ENCODE measurements around the gene ELOVL2. TPM values are rescaled to one million over a fixed set of nuclear protein-coding genes. Genes with fewer than 3 reads are reported as not detected.
"Not testable (repeated sequence)": the region's sequence is repeated elsewhere in the genome, so short reads cannot be mapped to it uniquely, and the experiment has no call there.

Gene ELOVL2
- total and polyA plus RNA-seq, 8 donors = 0.23 to 1.8 TPM; not detected in 6

DNA sequence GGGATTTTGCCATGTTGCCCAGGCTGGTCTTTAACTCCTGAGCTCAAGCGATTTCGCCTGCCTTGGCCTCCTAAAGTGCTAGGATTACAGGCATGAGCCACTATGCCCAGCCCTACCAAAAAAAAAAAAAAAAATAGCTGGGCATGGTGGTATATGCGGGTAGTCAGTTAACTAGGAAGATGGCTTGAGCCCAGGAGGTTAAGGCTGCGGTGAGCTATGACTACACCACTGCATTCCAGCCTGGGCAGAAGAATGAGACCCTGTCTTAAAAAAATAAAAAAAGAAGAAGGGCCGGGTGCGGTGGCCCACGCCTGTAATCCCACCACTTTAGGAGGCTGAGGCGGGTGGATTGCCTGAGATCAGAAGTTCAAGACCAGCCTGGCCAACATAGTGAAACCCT is 50.2 kb downstream of the ELOVL2 start:
- Histone ChIP-seq H3K27me3 (no peaks in the 10 kb centered on the region), H3K4me1 (no peaks in the 10 kb centered on the region), H3K27ac (no peak overlapping the region), H3K9me3 (no peaks in the 10 kb centered on the region), H3K4me3 (no peak overlapping the region), H3K36me3 (no peaks in the 10 kb centered on the region)
- intact Hi-C loops (cut with DNase I; ENCODE audit: low total_unique reads) = no loop called here
- 94 to 98% (median 95%) methylated on average over 8 of the region's 8 CpGs for WGBS, 5 donors
- no peak for DNase-seq
- TF ChIP-seq EP300 (IDR thresholded peaks at IDR 0.05) = no peak
- TF ChIP-seq, protein P1, sequence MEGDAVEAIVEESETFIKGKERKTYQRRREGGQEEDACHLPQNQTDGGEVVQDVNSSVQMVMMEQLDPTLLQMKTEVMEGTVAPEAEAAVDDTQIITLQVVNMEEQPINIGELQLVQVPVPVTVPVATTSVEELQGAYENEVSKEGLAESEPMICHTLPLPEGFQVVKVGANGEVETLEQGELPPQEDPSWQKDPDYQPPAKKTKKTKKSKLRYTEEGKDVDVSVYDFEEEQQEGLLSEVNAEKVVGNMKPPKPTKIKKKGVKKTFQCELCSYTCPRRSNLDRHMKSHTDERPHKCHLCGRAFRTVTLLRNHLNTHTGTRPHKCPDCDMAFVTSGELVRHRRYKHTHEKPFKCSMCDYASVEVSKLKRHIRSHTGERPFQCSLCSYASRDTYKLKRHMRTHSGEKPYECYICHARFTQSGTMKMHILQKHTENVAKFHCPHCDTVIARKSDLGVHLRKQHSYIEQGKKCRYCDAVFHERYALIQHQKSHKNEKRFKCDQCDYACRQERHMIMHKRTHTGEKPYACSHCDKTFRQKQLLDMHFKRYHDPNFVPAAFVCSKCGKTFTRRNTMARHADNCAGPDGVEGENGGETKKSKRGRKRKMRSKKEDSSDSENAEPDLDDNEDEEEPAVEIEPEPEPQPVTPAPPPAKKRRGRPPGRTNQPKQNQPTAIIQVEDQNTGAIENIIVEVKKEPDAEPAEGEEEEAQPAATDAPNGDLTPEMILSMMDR (IDR thresholded peaks at IDR 0.05) = no peak
- no peak for TF ChIP-seq POLR2AphosphoS5 (IDR thresholded peaks at IDR 0.05)
- TF ChIP-seq POLR2A (IDR thresholded peaks at IDR 0.05) = no peak

DNA sequence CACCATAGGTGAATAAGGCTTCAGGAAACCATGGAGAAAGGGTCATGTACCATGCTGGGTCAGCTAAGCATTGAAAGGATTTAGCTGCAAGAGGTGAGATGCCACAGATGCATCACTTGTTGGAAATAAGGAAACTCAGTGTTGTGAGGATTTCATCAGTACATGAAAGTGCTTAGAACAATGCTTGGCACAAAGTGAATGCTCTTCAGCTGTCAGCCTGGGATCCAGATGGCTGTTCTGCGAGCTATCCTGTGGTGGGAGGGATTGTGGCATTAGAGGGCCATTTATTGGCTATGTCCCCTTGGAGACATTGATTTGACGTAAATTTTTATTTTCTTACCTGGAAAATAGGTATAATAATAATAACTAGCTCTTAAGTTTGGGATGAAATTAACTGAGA is 53.0 kb downstream of the ELOVL2 start:
- no peak for TF ChIP-seq EP300 (IDR thresholded peaks at IDR 0.05)
- WGBS, 5 donors = 48 to 71% (median 59%) methylated on average over 2 of the region's 2 CpGs
- DNase-seq = no peak
- Histone ChIP-seq H3K36me3 (no peaks in the 10 kb centered on the region), H3K9me3 (no peaks in the 10 kb centered on the region), H3K27me3 (no peaks in the 10 kb centered on the region), H3K4me3 (no peak overlapping the region), H3K27ac (no peak overlapping the region), H3K4me1 (no peaks in the 10 kb centered on the region)
- intact Hi-C loops (cut with DNase I; ENCODE audit: low total_unique reads) = no loop called here

DNA sequence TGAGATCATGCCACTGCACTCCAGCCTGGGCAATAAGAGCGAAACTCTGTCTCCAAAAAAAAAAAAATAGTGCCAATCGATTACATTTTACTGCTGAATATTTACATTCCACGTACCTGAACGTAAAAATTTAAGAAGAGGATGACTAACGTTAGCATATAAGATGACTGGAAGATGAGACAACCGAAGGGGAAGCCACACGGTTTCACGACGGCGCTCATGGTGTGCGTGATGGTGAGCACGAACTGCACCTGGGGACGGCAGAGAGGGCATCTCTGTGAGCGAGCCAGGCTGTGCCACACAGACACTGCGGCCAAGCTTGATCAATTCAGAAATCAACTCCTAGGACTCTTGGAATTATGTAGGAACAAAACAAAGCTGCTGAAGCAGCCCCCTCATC is 54.5 kb downstream of the ELOVL2 start:
- no peak for DNase-seq
- 90 to 95% (median 93%) methylated on average over 15 of the region's 15 CpGs for WGBS, 5 donors
- no peaks in the 10 kb centered on the region for H3K36me3 ChIP-seq

DNA sequence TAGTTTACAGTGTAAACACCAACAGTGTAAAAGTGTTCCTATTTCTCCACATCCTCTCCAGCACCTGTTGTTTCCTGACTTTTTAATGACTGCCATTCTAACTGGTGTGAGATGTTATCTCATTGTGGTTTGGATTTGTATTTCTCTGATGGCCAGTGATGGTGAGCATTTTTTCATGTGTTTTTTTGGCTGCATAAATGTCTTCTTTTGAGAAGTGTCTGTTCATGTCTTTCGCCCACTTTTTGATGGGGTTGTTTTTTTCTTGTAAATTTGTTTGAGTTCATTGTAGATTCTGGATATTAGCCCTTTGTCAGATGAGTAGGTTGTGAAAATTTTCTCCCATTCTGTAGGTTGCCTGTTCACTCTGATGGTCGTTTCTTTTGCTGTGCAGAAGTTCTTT is 59.1 kb downstream of the ELOVL2 start:
- H3K9me3 ChIP-seq; H3K4me1 ChIP-seq; H3K27me3 ChIP-seq; H3K4me3 ChIP-seq; DNase-seq; H3K36me3 ChIP-seq; H3K27ac ChIP-seq; intact Hi-C loops (cut with DNase I; ENCODE audit: low total_unique reads): not testable (repeated sequence)
- 54 to 85% (median 68%) methylated on average over 1 to 2 of the region's 2 CpGs for WGBS, 5 donors

More for the DNA sequence above, 54.5 kb downstream of the ELOVL2 start:
- TF ChIP-seq EP300 (IDR thresholded peaks at IDR 0.05) (no peak), POLR2A (IDR thresholded peaks at IDR 0.05) (no peak), POLR2AphosphoS5 (IDR thresholded peaks at IDR 0.05) (no peak)
- TF ChIP-seq, protein P1 (IDR thresholded peaks at IDR 0.05) = no peak
- H3K4me3 ChIP-seq = no peak overlapping the region
- H3K27ac ChIP-seq = no peak overlapping the region
- no peaks in the 10 kb centered on the region for H3K4me1 ChIP-seq
- no peaks in the 10 kb centered on the region for H3K27me3 ChIP-seq
- no peaks in the 10 kb centered on the region for H3K9me3 ChIP-seq
- intact Hi-C loops (cut with DNase I; ENCODE audit: low total_unique reads) = no loop called here

DNA sequence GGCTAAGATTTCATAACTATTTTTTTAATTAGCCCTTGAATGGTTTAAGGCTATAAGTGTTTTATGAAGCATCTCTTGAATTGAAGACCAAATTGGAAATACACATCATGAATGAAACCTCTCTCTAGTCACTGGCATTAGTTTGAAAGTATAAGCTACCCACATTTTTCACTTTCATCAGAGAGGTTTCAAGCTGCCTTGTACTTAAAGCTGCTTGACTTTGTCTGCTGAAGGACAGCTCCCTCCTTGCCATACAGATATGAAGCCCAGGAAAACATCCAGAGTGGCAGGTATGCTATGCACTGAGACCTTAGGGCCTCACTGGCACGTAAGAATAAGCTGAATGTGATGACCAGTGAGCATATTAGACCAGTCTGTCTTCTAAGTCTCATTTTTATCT is 62.7 kb downstream of the ELOVL2 start:
- Histone ChIP-seq H3K36me3 (no peaks in the 10 kb centered on the region), H3K4me1 (no peaks in the 10 kb centered on the region), H3K4me3 (no peak overlapping the region), H3K27me3 (no peaks in the 10 kb centered on the region), H3K9me3 (no peaks in the 10 kb centered on the region), H3K27ac (no peak overlapping the region)
- intact Hi-C loops (cut with DNase I; ENCODE audit: low total_unique reads) = no loop called here
- no peak for DNase-seq
- TF ChIP-seq, protein P1 (IDR thresholded peaks at IDR 0.05) = no peak
- no peak for TF ChIP-seq POLR2AphosphoS5 (IDR thresholded peaks at IDR 0.05)
- TF ChIP-seq EP300 (IDR thresholded peaks at IDR 0.05) = no peak
- no peak for TF ChIP-seq POLR2A (IDR thresholded peaks at IDR 0.05)
- WGBS, 5 donors = 82 to 88% (median 88%) methylated on average over 1 of the region's 1 CpG

Data from stomach (tissue), 9 donors.